GM19025 (cell line): ENCODE results near the gene BTBD16.

Experiments
- ATAC-seq: cut with Tn5 transposase; IDR thresholded peaks from one replicate; pipeline ENCODE4 v1.9.1; 2021; ENCODE audit warnings: mild to moderate bottlenecking, low read depth, moderate library complexity; ENCODE audit not compliant: unreplicated experiment

Gene BTBD16

GRCh38 chr10:122246830-122247520 lies 24.1 kb upstream of the BTBD16 start:
- no peak for ATAC-seq

- ATAC-seq: no peak
These were observed 22.5 kb upstream of the BTBD16 start for GRCh38 chr10:122248356-122249302.

- no peak for ATAC-seq
These were observed 21.7 kb upstream of the BTBD16 start for GRCh38 chr10:122249303-122249850.

- no peak for ATAC-seq
These were observed 20.9 kb upstream of the BTBD16 start for GRCh38 chr10:122249991-122250750.

DNA sequence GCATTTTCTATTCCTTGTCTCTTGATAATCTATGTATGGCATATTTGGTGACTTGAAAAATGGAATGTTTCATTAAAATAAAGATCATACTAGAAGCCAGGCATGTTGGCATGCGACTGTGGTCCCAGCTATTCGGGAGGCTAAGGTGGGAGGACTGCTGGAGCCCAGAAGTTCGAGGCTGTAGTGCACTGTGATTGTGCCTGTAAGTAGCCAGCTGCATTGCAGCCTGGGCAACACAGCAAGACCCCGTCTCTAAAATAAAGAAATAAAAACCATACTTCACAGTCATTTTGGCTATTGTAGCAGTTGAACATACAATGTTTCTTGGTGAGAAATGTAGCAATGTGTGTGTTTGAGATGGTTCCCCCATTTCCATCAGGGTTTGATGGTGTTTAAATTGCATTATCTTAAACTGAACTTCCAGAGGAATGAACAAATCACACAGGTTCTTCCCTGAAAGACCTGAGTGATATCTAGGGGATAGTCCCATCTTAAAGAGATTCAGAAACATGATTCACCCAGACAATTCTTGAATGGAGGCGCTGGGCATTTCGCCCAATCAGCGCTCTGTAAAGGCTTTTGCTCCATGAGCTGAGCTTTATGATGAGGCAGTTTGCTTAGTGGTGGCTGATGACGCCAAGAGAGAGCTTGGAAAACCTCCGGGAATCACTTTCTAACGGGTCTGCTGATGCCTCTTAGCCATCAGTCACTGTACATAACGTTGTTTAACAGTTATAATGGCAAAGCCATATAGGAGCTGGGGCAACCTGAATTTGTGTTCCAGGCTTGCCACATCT lies 19.4 kb upstream of the BTBD16 start:
- ATAC-seq: no peak

- ATAC-seq: no peak
These were observed 18.3 kb upstream of the BTBD16 start for GRCh38 chr10:122252805-122253204.

DNA sequence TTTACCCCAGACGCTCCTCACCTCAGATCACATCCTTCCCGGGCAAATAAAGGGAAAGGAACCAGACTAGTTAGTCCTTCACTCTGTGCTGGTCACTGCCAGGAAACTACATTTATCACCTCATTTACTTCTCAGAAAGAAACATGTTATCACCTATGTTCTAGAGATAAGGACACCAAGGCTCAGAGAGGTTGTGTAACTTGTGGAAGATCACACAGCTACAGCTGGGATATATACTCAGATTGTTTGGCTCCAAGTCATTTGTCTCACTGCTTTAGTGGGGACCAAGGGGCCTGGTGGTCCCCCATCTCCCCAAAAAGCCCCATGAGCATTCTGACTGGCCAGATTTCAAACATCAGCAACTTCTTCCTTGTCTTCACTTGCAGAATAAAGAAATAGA lies 17.5 kb upstream of the BTBD16 start:
- no peak for ATAC-seq

DNA sequence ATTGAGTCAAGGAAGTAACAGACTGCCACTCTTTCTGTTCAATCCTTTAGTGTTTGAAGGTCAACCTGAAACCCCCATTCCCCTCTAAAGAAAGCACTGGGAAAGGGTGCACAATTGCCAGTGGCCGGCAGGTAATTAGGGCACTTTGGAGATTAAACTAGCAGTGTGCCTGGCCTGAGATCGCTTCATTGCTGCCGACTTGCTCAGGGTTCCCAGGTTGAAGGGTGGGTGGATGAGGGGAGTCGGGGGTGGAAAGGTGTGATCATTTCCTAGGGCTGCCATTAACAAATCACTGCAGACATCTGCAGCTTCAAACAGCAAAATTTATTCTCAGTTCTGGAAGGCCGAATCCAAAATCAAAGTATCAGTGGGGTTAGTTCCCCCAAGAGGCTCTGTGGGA lies 16.3 kb upstream of the BTBD16 start:
- no peak for ATAC-seq

DNA sequence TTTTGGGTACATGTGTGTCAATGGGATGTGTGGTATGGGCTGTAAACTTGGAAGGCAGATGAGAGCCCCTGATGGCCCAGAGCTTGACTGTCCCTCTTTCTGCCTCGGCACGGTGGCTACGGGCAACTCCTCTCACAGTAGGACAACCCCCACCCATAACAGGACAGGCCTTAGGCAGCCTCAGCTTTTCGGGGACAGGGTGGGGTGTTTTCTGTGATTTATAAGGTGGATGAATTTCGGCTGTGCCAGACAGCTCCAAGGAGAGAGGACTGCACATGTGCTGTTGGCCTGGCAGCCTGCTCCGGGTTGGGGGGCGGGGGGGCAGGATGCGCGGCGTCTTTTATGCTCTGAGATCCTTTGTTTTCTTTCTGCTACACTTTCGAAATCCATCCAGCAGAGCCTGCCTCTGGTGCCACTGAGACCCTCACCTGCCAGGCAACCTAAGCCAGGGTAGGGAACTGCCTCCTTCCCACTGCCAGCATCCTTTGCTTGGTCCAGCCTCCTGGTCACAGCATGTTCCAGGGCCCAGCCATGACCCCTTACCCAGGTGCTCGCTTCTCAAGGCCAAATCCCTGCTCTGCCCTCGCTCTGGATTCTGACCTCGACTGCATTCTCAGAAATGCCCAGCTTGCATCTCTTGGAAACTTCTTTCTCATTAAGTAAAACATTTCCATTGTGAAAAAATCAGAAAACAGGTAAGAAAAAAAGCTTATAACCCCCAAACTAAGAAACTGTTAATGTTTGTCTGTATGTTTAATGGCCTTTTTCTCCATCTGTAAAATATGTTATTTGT lies 15.4 kb upstream of the BTBD16 start:
- ATAC-seq: no peak

- no peak for ATAC-seq
These were observed 14.1 kb upstream of the BTBD16 start for GRCh38 chr10:122257041-122257440.

- ATAC-seq: no peak
These were observed 12.7 kb upstream of the BTBD16 start for GRCh38 chr10:122258136-122259074.

DNA sequence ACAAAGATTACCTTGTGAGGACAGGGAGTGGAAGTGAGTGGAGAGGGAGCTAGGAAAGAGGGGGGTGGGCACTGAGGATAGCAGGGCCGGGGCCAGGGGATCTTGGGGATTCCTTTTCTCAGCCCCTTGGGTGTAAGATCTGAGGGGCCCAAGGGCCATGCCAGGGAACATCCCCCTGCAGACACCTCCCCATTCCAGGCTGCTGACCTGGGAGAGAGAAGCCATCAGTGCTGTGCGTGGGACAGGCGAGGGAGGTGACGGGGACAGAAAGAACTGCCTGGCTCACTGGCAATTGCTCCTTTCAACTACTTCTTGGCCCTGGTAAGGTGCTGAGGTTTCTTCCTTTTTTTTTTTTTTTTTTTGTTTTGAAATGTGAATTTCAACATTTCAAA lies 12.0 kb upstream of the BTBD16 start:
- no peak for ATAC-seq

DNA sequence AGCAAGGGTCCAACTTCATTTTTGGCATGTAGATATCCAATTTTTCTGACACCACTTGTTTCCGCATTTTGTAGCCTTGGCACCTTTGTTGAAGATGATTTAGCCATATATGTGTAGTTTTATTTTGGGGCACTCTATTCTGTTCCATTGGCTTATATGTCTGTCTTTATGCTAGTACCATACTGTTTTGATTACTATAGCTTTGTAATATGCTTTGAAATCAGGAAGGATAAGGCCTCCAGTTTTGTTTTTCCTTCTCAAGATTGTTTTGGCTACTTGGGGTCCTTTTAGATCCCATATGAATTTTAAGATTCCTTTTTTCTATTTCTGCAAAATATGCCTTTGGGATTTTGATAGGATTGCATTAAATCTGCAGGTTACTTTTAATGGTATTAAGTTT lies 9.5 kb upstream of the BTBD16 start:
- no peak for ATAC-seq

GRCh38 chr10:122263971-122264370 lies 7.1 kb upstream of the BTBD16 start:
- no peak for ATAC-seq

GRCh38 chr10:122264436-122264835 lies 6.7 kb upstream of the BTBD16 start:
- ATAC-seq: no peak

- ATAC-seq: no peak
These were observed 6.2 kb upstream of the BTBD16 start for GRCh38 chr10:122264931-122265330.

GRCh38 chr10:122265896-122266295 lies 5.2 kb upstream of the BTBD16 start:
- ATAC-seq: no peak
